HG03565 (cell line): ENCODE measurements around the gene OVOL2.
"Not testable (repeated sequence)": the region's sequence is repeated elsewhere in the genome, so short reads cannot be mapped to it uniquely, and the experiment has no call there.

Experiments used
- ATAC-seq: cut with Tn5 transposase; IDR thresholded peaks from one replicate; pipeline ENCODE4 v1.9.1; 2021; ENCODE audit warnings: mild to moderate bottlenecking, moderate library complexity; ENCODE audit not compliant: unreplicated experiment

The OVOL2 gene

GRCh38 chr20:18058661-18059467 lies 1.1 kb upstream of the OVOL2 start:
- no peak for ATAC-seq

GRCh38 chr20:18057994-18058349 lies 256 bp upstream of the OVOL2 start:
- no peak for ATAC-seq

GRCh38 chr20:18056174-18057100 lies 1.3 kb downstream of the OVOL2 start:
- no peak for ATAC-seq

DNA sequence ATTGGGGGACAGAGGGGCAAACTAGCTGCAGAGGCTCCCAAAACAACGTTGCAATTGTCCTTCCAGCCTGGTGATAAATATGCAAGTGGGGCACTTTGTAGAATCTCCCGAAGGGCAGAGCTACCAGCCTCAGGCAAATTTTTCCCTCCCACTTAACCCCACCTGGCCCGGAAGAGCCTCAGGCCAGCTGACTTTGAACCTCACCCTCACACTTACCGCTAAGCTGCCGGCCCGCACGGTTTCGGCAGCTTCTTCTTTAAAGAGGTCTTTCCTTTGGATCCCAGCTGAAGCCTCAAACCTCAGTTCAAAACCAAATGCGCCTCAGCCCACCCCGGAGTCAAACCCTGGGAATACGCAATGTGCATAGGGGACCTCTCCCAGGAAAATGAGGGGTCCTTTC lies 2.5 kb downstream of the OVOL2 start:
- no peak for ATAC-seq

DNA sequence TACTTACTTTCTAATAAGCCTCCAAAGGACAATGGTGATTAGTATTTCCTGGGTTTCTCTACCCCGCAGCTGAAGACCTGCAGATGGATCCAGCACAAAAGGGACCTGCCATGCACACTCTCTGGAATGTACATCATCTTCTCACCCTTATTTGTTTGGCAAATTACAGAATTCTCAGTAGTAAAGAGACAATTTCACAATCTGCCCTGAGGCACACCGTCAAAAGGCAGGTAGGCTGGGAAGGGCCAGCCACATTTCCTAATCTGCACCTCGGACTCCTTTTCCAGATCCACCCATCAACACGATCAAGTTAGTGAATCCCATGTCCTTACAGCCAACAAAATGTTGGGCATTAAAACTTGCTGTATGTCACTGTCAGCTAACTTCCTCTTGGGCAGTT lies 4.9 kb downstream of the OVOL2 start:
- ATAC-seq: no peak

GRCh38 chr20:18050628-18051027 lies 7.1 kb downstream of the OVOL2 start:
- no peak for ATAC-seq

GRCh38 chr20:18048176-18048575 lies 9.5 kb downstream of the OVOL2 start:
- ATAC-seq: no peak

- ATAC-seq: no peak
Measured at GRCh38 chr20:18046535-18046934, 11.2 kb downstream of the OVOL2 start.

DNA sequence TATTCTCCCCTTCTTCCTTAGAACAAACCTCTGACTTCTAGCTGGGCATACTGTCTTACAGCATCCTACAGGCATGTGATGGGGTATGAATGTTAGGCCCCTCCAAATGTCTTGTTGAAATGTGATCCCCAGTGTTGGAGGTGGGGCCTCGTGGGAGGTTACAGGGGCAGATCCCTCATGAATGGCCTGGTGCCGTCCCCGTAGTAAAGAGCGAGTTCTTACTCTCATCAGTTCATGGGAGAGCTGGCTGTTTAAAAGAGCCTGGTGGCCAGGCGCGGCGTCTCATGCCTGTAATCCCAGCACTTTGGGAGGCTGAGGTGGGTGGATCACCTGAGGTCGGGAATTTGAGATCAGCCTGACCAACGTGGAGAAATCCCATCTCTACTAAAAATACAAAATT lies 15.5 kb downstream of the OVOL2 start:
- no peak for ATAC-seq

- no peak for ATAC-seq
Measured at GRCh38 chr20:18041462-18041861, 16.3 kb downstream of the OVOL2 start.

GRCh38 chr20:18039063-18039462 lies 18.7 kb downstream of the OVOL2 start:
- no peak for ATAC-seq

GRCh38 chr20:18034039-18034438 lies 23.7 kb downstream of the OVOL2 start:
- no peak for ATAC-seq

- no peak for ATAC-seq
Measured at GRCh38 chr20:18032977-18033892, 24.5 kb downstream of the OVOL2 start.

- no peak for ATAC-seq
Measured at GRCh38 chr20:18031888-18032509, 25.7 kb downstream of the OVOL2 start.

- ATAC-seq: no peak
Measured at GRCh38 chr20:18031050-18031449, 26.7 kb downstream of the OVOL2 start.

DNA sequence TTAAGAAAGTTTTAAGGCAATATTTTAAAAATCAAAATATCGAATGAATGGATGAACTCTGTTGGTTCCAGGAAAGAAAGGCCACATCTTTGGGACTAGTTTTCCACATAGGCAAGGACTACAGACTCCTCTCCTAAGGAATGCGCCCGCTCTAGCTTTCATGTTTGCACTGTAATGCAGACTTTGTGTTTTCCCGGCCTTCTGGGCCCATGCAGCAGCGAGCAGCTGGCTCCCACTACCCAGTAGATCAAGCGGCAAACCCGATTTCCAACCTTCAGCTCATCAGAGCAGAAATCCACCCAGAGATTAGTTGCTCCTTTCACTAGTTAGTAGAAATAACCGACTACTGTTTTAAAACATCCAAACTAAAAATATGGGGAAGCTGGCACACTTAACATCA lies 27.7 kb downstream of the OVOL2 start:
- ATAC-seq: no peak

GRCh38 chr20:18027011-18027410 lies 30.7 kb downstream of the OVOL2 start:
- not testable (repeated sequence) for ATAC-seq

DNA sequence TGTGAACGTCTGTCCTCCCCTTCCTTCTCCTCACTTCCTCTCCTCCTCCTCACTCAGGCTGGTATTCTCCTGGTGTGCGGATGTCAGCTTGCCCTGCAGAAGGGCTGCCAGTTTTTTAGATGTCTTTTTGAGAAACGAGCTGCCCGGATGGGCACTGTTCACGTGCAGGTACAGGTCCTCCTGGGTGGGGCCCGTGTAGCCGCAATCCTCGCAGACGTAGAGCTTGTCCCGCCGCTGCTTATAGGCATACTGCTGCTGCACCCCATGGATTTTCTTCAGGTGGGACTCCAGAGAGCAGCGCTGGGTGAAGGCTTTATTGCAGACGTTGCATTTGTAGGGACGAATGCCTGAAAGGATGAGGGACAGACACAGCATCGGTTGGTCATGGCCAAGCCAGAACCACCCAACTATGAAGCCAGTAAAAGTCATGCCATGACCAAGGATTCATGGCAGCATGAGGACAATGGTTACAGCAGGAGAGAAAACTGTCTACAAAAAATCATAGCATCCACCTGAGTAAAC lies 33.0 kb downstream of the OVOL2 start:
- ATAC-seq: no peak

DNA sequence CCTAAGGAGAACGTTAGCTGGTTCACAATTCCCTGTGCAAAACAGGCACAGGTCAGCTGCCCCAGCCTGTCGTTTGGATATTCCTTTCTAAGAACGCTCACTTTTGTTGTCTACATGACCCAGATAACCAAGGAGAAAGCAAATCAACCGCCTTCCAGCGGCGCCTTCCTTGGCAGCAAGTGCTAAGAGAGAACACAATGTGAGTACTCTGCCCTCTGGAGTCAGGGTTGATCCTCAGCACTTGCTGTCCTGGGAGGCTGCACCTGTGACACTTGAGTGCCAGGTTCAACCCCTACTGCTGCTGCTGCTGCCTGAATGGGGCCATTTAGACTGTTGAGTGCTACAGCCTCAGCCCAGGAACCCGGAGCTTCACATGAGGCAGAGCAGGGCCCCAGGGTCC lies 36.8 kb downstream of the OVOL2 start:
- ATAC-seq: no peak

DNA sequence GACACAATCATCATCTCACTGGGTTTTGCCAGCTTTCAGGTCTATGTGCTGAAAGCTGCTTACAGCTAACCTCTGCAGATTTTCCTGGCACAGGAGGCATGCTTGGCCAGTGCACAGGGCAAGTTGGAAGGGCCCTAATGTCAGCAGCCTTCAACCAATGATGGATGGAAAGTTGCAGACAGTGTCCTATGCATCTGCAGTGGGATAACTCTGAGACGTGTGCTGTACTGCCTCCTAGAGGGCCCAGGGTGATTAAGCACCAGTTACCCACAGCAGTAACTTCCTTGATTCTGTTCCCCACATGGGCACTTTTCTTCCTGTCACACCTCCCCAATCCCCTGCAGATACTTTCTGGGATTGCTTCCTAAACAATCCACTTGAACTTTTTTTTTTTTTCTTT lies 38.6 kb downstream of the OVOL2 start:
- ATAC-seq: no peak
